ENCODE results near the gene PDZD4.

- TF ChIP-seq GATA2 (IDR thresholded peaks at IDR 0.05; ENCODE audit: low read depth, low read length) = no peak
- no peak for TF ChIP-seq GATA3 (IDR thresholded peaks at IDR 0.05; ENCODE audit: low read depth, low read length)
These were observed 9.7 kb downstream of the PDZD4 start for GRCh38 chrX:153820601-153821000.
